Renal cortex interstitium (tissue), 11 donors: ENCODE measurements around the gene GDF3. TPM values are rescaled to one million over a fixed set of nuclear protein-coding genes. Genes with fewer than 3 reads are reported as not detected.
A peak's percentile ranks its signal among the peaks of the same experiment; 100 is the strongest.
"Not testable (repeated sequence)": the region's sequence is repeated elsewhere in the genome, so short reads cannot be mapped to it uniquely, and the experiment has no call there.

Source experiments
- DNase-seq, 11 donors: peaks; one replicate each; pipeline ENCODE4 v3.0.0-alpha.2; 2013; ENCODE audit warnings: low read depth in 9 of 11, low spot score in 4 of 11; ENCODE audit errors: extremely low read depth in 1 of 11
- polyA plus RNA-seq, 3 donors: library from polyadenylated mRNA; unstranded; fragments of 120-200 nt; gene quantifications; one replicate each; pipeline ENCODE4 v1.2.1, GENCODE V29; 2013; ENCODE audit not compliant: insufficient read length in 3 of 3

The GDF3 gene
- polyA plus RNA-seq, 3 donors = 0.20 to 0.83 (median 0.59) TPM

DNA sequence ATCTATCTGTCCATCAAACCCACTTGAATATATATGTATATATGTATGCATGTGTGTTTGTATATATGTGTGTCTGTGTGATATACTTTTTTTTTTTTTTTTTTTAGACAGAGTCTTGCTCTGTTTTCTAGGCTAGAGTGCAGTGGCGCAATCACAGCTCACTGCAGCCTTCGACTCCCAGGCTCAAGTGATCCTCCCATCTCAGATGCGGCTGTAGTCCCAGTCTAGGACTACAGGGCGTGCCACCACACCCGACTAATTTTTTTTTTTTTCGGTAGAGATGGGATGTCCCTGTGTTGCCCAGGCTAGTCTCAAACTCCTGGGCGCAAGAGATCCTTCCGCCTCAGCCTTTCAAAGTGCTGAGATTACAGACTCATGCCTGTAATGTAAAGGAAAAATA is 16.8 kb downstream of the GDF3 start:
- DNase-seq = no peak

GRCh38 chr12:7677432-7677888 is 18.1 kb downstream of the GDF3 start:
- peak in 7 of 11 donors; percentile 13 to 30 (median 23) for DNase-seq

DNA sequence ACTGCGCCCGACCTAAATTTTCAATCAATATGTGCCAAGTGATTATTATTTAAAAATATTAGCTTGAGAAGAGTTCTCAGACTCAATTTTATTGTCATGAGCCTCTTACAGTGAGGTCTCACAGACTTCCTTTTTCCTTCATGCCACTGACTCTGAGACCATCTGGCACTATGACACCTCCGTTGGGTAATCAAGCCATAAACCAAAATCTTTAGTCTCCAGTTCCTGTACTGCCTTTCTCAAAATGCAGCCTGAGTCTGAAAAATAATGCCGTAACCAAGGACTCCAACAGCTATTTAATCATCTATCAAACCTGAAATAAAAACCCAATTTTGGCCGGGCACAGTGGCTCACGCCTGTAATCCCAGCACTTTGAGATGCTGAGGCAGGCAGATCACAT is 20.1 kb downstream of the GDF3 start:
- not testable (repeated sequence) for DNase-seq

GRCh38 chr12:7668171-7668570 is 27.4 kb downstream of the GDF3 start:
- DNase-seq = no peak

DNA sequence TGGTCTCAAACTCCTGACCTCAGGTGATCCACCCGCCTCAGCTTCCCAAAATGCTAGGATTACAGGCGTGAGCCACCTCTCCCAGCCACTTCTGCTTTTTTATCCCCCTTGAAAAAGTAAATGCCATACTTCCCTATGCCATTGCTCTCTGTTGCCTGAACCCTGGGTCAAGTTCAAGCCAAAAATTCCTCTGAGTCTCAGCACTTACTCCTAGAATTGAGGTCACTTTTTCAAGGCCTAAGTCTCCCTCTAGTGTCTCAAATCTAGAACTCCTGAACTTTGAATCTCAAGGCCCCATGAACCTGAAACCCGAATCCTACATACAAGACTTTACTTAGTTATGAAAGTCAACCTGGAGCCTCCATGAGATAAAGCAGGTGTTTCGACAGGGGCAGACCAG is 28.4 kb downstream of the GDF3 start:
- DNase-seq = no peak

- DNase-seq = no peak
Measured at GRCh38 chr12:7666595-7666994, 29.0 kb downstream of the GDF3 start.

GRCh38 chr12:7661741-7662140 is 33.8 kb downstream of the GDF3 start:
- DNase-seq = no peak

DNA sequence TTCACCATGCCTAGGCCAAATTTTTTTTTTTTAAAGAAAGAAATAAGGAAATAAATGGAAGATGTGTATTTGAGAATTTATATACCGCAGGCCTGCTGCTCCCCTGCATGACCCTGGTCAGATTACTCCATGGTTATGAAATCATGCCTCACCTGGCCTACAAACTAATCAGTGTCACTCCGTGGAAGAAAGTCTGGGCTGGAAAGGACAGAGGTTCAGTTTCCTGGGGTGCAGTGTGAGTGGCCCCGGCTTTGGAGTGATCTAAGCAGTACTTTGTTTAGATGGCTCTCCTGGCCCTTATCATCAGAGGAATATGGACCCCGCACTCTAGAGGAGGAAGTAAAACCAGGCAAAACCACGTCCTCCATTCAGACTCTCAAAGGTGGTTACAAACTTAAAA is 39.5 kb downstream of the GDF3 start:
- DNase-seq = no peak

GRCh38 chr12:7650091-7650490 is 45.5 kb downstream of the GDF3 start:
- no peak for DNase-seq

- no peak for DNase-seq
Measured at GRCh38 chr12:7647071-7647470, 48.5 kb downstream of the GDF3 start.

DNA sequence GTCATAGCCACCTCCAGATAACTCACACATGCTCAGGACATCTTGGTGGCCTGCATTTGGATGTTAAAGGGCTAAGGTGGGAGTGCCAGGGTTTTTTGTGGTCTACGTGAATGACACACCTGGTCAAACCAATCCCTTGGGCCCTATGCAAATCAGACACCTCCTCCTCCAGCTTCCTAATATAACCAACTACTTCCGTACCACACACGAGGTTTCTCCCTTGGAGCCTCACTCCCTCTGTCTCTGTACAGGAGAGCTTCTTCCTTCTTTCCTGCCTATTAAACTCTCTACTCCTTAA is 49.4 kb downstream of the GDF3 start:
- no peak for DNase-seq

- peak in 1 of 11 donors; percentile 17 for DNase-seq
Measured at GRCh38 chr12:7645395-7646177, 50.0 kb downstream of the GDF3 start.

DNA sequence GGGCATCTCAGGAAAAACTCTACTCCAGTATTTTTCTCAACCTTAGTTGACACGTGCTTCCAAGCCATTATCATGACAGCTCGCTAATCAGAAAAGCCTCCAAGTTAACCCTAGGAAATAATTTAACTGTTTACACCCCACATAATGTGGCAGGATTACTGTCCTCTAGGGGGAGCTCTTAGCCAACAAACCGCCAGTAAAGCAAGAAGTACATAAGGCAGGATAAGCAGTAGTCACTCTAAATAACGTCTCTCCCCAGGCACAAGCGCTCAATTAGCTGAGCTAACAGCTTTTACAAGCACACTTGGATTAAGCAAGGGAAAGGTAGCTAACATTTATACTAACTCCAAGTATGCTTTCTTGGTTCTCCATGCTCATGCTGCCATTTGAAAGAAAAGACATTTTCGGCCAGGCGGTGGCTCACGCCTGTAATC is 52.7 kb downstream of the GDF3 start:
- no peak for DNase-seq

DNA sequence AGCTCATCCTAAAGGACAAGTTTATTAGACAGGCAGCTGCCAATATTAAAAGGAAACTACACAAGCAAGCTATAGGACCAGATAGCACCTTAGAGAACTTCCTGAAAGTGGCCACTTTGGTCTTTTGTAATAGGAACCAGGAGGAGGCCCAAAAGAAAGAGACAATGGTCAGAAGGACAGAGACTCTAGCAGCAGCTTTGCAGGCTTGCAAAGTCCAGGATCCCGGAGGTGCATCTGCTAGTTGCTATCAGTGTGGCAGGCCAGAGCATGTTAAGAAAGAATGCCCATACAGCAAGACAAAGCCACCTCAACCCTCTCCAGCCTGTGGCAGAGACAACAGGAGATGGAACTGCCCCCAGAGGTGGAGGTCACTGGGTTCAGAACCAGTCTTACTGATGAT is 53.3 kb downstream of the GDF3 start:
- DNase-seq = no peak

GRCh38 chr12:7640123-7640995 is 55.2 kb downstream of the GDF3 start:
- DNase-seq = not testable (repeated sequence)

Other genes with a start within 250 kb of the GDF3 start
- 10 to 100 TPM in 2 of 3 donors, 1 to 10 TPM in 1; 8.7 to 11.5 (median 10.5) TPM for gene CD163, start 192.0 kb downstream of the GDF3 start, polyA plus RNA-seq
- not detected for gene APOBEC1, start 29.9 kb downstream of the GDF3 start, polyA plus RNA-seq
- not detected for gene DPPA3, start 15.7 kb upstream of the GDF3 start, polyA plus RNA-seq
- under 1 TPM in 2 of 3 donors, not detected in 1; 0.15 to 0.16 TPM for gene CLEC4C, start 51.6 kb upstream of the GDF3 start, polyA plus RNA-seq
- not detected for gene NANOGNB, start 69.4 kb upstream of the GDF3 start, polyA plus RNA-seq
- under 1 TPM; 0.16 to 0.53 (median 0.17) TPM for gene NANOG, start 93.6 kb upstream of the GDF3 start, polyA plus RNA-seq
- gene SLC2A14, start 177.1 kb upstream of the GDF3 start, polyA plus RNA-seq = under 1 TPM; 0.29 to 0.73 (median 0.46) TPM
- gene SLC2A3, start 240.4 kb upstream of the GDF3 start, polyA plus RNA-seq = 10 to 100 TPM; 16.3 to 31.4 (median 25.3) TPM